NCI-H446 (cell line): ENCODE data around the gene AIFM2.
"Not testable (repeated sequence)": the region's sequence is repeated elsewhere in the genome, so short reads cannot be mapped to it uniquely, and the experiment has no call there.

Experiments
- DNase-seq, 2 experiments: peaks; one replicate each; lab custom pipeline; 2025; lab: John Stamatoyannopoulos, UW

AIFM2 gene

DNA sequence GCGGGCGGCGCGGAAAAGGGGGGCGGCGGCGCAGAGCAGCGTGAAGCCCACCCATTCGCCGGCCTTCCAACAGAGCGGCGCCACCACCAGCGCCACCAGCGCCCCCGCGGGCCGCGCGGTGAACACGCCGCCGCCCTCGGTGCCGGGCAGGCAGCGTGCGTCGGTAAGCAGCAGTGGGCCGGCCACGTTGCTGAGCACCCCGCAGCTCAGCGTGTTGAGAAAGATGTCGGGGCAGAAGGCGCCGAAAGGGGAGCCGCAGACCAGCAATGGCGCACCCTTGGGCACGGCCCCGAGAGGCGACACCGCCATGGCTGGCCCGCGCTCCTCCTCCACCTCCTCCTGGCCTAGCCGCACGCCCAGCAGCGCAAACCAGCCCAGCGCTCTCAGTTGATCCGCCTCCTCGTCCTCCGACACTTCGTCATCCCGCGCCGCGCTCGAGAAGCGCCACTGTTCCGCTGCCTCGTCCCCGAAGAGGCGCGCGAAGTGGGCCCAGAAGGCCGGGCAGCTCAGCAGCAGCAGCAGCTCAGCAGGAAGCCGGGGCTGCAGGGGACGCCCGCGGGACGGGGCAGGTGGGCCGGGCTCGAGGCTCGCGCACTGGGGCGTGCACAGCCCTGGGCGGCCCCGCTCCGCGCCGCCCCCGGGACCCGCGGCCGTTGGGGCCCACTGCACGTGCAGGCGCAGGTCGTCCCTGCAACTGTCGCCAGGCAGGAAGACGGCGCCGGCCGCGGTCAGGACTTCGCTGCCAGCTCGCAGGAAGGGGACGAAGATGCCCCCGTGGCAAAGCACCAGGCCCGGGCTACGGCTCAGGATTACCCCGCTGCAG lies 13.3 kb upstream of the AIFM2 start:
- peak in 1 of 2 experiments; percentile 39 for DNase-seq

DNA sequence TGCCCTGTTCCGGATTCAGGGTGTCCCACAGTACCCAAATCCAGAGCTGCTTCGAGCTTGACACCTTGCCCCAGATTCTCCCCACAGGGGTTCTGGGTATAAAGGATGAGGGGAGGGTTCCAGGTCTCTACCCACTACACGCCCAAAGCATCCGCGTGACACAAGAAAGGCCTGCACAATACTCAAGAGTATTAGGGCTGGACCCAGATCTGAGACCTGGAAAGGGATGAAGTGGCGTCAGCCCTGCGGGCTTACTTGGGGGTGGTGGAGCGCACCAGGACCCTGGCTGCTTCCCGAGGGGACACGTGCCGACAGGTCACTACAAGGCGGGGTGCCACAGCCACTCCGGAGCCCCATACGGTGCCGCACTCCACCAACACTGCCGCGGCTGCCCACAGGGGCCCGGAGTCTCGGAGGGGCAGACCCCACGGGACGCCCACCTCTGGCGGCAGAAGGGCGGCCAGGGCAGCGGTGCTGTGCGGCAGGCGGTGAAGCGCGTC lies 12.6 kb upstream of the AIFM2 start:
- DNase-seq = no peak

- DNase-seq = no peak
Observed at GRCh38 chr10:70144372-70145110, 11.9 kb upstream of the AIFM2 start.

DNA sequence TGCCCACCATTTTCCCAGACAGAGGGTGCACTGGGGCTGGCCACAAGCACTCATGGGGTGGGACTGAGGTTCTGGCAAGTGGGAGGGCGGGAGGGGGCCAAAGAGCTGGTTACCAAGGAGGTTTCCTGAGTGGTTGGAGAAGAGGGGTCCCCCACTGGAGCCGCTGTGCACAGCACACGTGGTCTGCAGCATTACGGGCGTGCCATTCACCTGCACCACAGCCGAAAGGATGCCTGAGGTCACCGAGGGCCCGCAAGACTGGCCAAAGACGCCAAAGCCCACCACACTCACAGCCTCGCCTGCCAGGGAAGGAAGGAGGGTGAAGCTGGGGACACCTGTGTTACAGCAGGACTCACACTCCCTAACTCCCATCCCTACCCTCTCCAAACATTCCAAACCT lies 9.9 kb upstream of the AIFM2 start:
- no peak for DNase-seq

- DNase-seq = no peak
Observed at GRCh38 chr10:70140297-70140696, 7.7 kb upstream of the AIFM2 start.

- no peak for DNase-seq
Observed at GRCh38 chr10:70139997-70140250, 7.3 kb upstream of the AIFM2 start.

GRCh38 chr10:70139151-70139996 lies 6.7 kb upstream of the AIFM2 start:
- no peak for DNase-seq

- DNase-seq = no peak
Observed at GRCh38 chr10:70137927-70138883, 5.6 kb upstream of the AIFM2 start.

DNA sequence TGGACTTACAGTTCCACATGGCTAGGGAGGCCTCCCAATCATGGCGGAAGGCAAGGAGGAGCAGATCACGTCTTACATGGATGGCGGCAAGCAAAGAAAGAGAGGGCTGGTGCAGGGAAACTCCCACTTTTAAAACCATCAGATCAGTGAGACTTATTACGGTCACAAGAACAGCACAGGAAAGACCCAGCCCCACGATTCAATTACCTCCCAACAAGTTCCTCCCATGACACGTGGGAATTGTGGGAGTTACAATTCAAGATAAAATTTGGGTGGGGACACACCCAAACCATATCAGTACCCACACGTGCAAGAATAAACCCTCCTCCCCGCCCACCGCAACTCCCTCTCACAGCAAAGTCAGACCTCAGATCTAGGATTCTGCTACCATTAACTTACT lies 4.5 kb upstream of the AIFM2 start:
- DNase-seq = no peak

GRCh38 chr10:70135684-70136083 lies 3.1 kb upstream of the AIFM2 start:
- no peak for DNase-seq

DNA sequence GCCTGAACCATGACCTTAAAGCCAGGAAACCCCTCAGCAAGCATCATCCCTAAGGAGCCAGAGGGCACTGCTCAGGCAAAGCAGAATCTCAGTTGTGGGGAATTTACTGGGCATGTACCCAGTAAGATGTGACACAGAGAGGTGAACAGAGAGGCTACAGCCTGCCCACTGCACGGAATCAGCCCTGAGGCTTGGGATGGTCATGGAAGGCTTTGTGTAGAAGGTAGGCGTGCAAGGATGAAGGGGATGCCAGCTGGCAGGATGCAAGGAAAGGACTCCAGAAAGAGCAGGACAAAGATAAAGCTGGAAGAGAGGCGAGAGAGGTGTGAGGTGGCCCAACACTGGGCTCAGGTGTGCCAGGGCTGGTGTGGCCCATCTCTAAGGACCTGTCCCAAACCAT lies 2.4 kb upstream of the AIFM2 start:
- no peak for DNase-seq

DNA sequence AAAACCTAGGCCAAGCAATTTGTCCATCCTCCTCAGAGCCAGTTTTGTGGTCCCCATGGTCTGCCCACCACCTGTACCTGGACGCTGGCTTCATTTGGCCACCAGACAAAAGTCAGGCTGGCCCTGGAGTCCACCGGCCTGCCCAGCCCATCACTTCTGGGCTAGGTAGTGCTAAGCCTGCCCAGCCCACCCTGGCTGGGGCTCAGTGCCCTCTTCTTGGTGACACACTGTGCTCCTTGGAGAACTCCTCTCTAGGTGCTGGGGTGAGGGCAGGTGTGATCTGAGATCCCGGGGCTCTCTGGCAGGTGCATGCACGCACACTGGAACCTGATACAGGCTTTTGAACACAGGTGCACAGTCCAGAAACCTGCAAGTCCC lies 1.1 kb downstream of the AIFM2 start:
- no peak for DNase-seq

DNA sequence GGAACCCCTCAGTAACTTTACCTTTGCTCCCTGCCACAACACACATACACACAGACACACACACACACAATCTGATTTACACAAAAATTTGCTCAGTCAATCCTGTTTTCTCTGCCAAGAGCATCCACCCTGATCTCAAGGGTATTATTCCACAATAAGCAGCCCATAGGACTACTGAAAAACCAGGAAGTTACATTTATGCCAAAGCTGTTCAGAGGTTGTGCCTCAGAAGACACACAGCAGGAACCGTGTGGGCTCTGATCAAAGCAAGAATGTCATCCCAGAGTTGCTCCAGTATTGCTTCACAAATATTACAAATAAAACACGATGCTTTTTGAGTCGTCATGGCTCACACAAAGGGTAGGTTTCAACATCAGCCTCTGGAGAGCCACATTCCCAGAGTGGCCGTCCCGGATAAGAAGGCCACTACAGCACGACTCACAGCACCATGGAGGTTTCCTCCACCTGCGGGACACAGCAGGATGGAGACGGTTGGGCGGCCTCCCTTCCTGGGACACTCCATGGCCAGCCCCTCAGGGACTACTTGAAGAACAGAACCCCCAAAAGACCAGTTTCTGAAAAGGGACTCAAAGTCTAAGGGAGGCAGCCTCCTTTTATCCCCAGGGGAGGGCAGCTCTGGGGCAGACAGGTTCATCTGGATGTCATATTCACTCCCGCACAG lies 1.6 kb downstream of the AIFM2 start:
- no peak for DNase-seq

DNA sequence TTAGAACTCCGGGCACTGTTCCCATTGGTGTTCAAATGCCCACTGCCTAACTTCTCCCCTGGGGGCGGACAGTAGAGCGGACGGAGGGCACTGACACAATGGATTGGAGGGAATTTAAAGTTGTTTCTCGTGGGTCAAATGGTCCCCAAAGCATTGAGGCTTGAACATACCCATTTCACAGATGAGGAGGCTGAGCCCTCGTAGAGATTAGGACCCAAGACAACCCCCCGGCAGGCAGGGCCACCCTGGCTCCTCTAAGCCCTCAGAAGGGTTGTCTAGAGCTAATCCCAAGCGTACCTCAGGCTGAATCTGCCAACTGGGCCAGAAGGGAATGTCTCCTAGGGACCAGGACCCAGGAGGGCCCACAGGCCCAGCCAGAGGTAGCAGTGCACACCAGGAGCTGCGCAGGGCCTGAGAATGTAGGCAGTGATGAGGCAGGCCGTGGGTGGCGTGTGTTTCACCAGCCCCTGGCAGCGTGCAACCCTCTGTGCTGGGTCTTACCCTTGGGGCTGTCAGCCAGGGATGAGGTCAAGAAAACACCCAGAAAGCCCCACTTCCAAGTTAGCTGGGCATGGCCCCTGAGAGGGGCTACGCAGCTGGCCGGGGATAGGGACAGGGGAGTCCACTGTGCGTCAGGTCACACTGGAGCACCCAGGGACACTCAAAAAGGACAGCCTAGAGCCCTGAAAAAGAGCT lies 5.8 kb downstream of the AIFM2 start:
- DNase-seq = no peak

- DNase-seq = no peak
Observed at GRCh38 chr10:70125918-70126552, 6.6 kb downstream of the AIFM2 start.

DNA sequence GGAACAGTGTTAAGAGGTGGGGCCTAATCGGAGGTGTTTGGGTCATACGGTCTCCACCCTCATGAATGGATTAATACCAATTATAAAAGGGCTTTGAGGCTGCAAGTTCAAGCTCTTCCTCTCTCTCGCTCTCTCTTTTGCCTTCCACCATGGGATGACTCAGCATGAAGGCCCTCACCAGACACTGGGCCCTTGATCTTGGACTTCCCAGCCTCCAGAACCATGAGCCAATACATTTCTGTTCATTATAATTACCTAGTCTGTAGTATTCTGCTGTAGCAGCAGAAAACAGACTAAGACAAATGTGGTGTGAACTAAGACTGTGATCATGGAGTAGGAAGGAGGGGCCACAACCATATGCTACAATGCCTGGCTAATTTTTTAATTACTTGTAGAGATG lies 7.7 kb downstream of the AIFM2 start:
- DNase-seq = no peak

- DNase-seq = no peak
Observed at GRCh38 chr10:70124415-70124814, 8.2 kb downstream of the AIFM2 start.

- no peak for DNase-seq
Observed at GRCh38 chr10:70123817-70124216, 8.8 kb downstream of the AIFM2 start.

- DNase-seq = not testable (repeated sequence)
Observed at GRCh38 chr10:70123166-70123565, 9.5 kb downstream of the AIFM2 start.

- no peak for DNase-seq
Observed at GRCh38 chr10:70122742-70123141, 9.9 kb downstream of the AIFM2 start.
